ENCODE data around the gene MAL.

MAL gene

GRCh38 chr2:95017071-95017501 lies 8.4 kb upstream of the MAL start:
- DNase-seq: no peak

GRCh38 chr2:95017836-95018235 lies 7.7 kb upstream of the MAL start:
- DNase-seq: no peak

- DNase-seq: no peak
Measured at GRCh38 chr2:95018301-95018700, 7.2 kb upstream of the MAL start.

GRCh38 chr2:95018861-95019550 lies 6.5 kb upstream of the MAL start:
- DNase-seq: no peak

GRCh38 chr2:95019572-95019971 lies 5.9 kb upstream of the MAL start:
- no peak for DNase-seq

GRCh38 chr2:95020275-95021022 lies 5.1 kb upstream of the MAL start:
- no peak for DNase-seq

- no peak for DNase-seq
Measured at GRCh38 chr2:95021023-95021416, 4.5 kb upstream of the MAL start.

GRCh38 chr2:95021847-95022246 lies 3.7 kb upstream of the MAL start:
- no peak for DNase-seq

GRCh38 chr2:95022309-95023221 lies 2.9 kb upstream of the MAL start:
- peak; percentile 85 to 88 for DNase-seq

- DNase-seq: peak; percentile 57 to 59
Measured at GRCh38 chr2:95023222-95023597, 2.3 kb upstream of the MAL start.

- DNase-seq: no peak
Measured at GRCh38 chr2:95024371-95024770, 1.1 kb upstream of the MAL start.

GRCh38 chr2:95024960-95025405 lies 525 bp upstream of the MAL start:
- DNase-seq: peak in 1 of 2 experiments; percentile 15

GRCh38 chr2:95026471-95027368 lies 1.2 kb downstream of the MAL start:
- no peak for DNase-seq

- DNase-seq: no peak
Measured at GRCh38 chr2:95027369-95027720, 1.8 kb downstream of the MAL start.

- DNase-seq: no peak
Measured at GRCh38 chr2:95029898-95030341, 4.4 kb downstream of the MAL start.

GRCh38 chr2:95030496-95030895 lies 5.0 kb downstream of the MAL start:
- DNase-seq: no peak

GRCh38 chr2:95031076-95031725 lies 5.7 kb downstream of the MAL start:
- no peak for DNase-seq

- DNase-seq: no peak
Measured at GRCh38 chr2:95031726-95032116, 6.2 kb downstream of the MAL start.

GRCh38 chr2:95032341-95032740 lies 6.8 kb downstream of the MAL start:
- no peak for DNase-seq

GRCh38 chr2:95032868-95033603 lies 7.5 kb downstream of the MAL start:
- DNase-seq: no peak

- no peak for DNase-seq
Measured at GRCh38 chr2:95034221-95034620, 8.7 kb downstream of the MAL start.

All from activated CD4-positive, alpha-beta T cell treated with anti-CD3 and anti-CD28 coated beads, Interleukin-2, amount 50 U/mL, for 4 hours (primary cell).